M059J (cell line): ENCODE data around the gene RNF225. TPM values are rescaled to one million over a fixed set of nuclear protein-coding genes. Genes with fewer than 3 reads are reported as not detected.
"Not testable (repeated sequence)": the region's sequence is repeated elsewhere in the genome, so short reads cannot be mapped to it uniquely, and the experiment has no call there.

Experiments used
- DNase-seq: peaks from one replicate; pipeline ENCODE4 v3.0.0-alpha.2; 2012; ENCODE audit warnings: low read depth
- total RNA-seq: library from RNA; depleted of rRNA; stranded (reverse); fragments of >200 nt; shearing (Covaris generic); gene quantifications from 2 replicates; pipeline ENCODE4 v1.2.3, GENCODE V29; 2014; rRNA removed

RNF225 gene
- not detected in 2 replicates for total RNA-seq

DNA sequence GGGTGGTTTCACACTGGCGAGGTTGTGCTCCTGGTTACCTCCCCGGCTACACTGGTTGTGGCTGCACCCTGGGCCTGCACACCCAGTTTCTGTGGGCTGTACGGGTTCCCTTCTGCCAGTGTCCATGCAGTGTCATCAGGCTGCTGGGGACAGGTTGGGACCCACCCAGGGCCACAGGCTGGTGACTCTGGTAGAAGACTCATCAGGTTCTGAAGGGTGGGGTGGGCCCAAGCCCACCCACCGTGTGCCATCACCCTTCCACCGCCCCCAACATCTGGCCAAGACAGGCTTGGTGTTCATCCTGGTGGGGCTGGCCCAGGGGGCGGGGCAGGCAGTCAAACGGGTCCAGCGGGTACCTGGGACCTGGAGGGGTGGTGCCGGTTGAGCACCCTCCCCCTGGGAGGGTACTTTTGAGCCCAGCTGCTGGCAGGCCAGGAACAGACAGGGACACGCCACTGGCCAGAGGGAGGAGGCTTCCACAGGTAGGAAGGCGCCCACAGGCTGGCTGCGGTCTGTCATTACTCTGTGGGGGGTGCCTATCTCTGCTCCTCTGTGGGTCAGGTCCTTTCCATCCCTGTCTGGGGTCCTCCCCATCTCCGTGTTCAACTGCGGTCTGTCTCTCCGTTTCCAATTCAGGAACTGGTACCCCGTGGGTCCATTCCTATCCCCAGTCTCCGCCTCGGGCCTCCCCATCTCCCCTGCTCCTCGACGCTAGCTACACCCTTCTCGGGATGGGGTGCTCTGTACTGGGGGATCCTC lies at the start of gene RNF225:
RNF225 (plus strand) TSS at position 437 of the 759 bp plus-strand sequence. CDS start 434 bp downstream, outside the sequence.
- peak; percentile 33 for DNase-seq

DNA sequence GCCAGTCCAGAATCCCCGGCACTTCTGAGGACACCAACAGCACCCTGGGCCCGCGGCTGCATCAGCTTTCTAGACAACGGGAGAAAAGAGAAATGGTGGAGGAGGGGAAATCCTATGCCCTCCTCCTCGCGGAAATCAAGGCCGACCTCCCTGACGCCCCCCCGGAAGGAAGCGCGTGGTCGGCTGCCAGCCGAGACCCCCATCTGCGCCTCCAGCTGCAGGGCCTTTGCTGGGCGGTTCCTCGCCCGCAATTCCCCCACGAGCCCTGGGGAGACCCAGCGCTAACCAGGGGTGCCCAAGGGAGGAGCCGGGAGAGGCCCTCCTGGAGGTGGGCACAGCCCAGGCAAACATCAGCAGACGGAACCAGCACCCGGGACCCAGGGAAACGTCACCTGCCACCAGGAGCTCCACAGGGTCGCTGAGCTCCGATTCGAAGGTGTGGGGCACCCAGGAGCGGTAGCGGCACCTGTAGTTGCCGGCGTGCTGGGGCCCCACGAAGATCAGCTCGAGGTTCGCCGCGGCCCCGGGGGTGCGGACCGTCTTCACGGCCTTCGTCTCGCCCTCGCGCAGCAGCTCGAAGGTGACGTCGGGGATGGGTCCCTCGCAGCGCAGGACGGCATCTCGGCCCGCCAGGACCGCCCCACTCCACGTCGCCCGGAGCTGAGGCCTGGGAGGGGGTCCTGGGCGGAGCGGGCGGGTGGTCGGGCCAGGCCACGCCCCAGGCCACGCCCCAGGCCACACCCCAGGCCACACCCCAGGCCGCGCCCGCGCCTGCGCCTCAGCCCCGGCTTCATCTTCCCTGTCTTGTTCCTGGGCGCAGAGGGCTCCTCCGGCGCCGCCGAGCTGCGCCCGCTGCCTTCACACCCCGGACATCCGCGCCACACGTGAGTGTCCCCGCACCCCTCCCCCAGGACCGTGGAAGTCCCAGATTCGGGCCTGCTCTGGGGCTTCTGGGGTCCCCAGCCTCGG lies 48.2 kb upstream of the RNF225 start:
- peak; percentile 71 for DNase-seq

DNA sequence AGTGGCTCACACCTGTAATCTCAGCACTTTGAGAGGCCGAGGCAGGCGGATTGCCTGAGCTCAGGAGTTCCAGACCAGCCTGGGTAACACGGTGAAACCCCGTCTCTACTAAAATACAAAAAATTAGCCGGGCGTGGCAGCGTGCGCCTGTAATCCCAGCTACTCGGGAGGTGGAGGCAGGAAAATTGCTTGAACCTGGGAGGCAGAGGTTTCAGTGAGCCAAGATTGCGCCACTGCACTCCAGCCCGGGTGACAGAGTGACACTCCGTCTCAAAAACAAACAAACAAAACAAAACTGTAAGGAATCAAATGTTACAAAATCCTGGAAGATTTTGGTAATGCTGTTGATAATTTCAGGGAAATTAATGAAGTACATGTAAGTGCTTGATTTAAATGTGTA lies 47.4 kb upstream of the RNF225 start:
- DNase-seq = not testable (repeated sequence)

DNA sequence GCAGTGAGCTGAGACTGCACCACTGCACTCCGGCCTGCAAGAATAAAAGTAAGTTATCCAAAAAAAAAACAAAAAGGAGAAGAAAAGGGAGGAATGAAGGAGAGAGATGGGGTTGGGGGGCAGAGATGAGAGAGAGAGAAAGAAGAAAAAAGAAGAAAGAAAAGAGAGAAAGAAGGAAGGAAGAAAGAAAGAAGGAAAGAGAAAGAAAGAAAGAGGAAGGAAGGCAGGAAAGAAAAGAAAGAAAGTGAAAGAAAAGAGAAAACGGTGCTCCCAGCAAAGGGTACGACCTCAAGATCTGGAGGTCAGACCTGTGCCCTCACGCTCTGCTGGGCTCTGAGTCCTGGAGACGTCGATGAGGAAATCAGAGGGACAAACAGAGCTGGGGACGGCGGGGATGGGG lies 45.9 kb upstream of the RNF225 start:
- no peak for DNase-seq

DNA sequence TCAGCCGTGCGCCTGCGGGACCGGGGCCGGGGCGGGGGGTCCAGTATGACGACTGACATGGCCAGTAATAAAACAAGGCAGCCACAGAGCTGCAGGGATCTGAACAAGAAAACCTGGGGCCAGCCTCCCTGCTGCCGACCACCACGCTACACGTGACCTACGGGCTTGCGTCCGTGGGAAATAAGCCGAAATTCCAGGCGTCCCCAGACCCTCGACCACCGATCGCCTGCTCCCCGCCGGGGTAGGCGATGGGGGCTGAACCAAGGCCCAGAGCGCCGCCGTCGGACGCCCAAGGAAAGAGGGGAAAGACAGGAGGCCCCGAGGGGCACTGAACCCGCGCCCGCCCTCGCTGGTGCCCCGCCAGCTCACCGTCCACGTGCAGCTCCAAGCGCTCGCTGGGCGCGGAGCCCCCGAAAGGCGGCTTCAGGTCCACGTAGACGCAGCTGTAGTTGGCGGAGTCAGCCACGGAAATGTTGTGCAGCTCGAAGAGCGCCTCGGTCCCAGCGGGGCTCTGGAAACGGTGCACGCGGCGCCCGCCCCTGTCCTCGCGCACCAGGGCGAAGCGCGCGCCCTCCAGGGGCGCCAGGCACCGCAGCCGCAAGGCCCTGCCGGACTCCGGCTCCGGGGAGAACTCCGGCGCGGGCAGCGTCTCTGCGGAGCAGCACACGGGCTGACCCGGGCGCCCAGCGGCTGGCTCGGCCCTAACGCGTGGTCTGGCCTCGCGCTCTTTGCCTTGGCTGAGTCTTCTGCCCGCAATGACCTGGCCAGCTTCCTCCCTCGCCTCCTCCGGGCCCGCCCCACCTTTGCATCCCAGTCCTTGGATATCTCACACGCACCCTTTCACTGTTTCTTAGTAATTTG lies 45.2 kb upstream of the RNF225 start:
- no peak for DNase-seq

DNA sequence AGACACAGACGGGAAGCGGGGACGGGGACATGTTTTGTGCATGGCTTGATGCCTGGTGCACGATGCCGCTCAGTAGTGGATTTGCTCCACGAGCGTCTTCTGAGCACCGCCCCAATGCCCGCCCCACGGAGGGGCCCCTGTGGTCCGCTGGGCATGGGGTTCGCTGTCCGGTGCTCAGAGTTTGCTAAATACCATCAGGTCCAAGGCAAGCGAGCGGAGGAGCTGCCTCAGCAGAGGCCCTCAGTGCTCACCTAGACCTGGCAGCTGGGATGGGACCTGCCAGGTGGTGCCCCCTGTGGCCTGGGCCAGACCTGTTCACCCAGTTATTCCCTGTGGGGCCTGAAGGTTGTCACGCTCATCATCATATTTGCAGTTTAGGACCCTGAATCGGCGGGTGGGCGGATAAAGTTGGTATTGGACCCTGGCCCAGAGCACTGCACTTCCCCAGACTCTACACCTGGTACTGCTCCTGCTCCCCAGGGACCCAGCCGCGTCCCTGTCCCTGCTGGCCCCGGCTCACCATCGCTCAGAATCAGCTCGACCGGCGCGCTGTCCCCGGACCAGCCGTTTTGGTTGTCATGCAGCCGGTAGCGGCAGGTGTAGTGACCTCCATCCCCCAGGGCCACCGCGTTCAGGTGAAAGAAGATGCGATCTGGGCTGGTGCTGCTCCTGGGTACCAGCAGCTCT lies 44.4 kb upstream of the RNF225 start:
- DNase-seq = no peak

DNA sequence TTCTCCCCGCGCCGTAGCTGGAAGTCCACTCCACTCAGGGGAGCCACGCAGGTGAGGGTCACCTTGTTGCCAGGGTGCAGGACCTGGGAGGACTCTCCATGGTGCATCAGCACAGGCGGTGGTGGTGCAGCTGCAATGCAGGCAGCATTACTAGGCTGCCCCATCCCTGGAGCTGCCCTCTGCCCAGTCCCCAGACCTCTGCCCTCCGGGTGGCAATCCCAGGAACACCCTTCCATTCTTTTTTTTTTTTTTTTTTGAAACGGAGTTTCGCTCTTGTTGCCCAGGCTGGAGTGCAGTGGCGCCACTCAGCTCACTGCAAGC lies 43.9 kb upstream of the RNF225 start:
- no peak for DNase-seq

DNA sequence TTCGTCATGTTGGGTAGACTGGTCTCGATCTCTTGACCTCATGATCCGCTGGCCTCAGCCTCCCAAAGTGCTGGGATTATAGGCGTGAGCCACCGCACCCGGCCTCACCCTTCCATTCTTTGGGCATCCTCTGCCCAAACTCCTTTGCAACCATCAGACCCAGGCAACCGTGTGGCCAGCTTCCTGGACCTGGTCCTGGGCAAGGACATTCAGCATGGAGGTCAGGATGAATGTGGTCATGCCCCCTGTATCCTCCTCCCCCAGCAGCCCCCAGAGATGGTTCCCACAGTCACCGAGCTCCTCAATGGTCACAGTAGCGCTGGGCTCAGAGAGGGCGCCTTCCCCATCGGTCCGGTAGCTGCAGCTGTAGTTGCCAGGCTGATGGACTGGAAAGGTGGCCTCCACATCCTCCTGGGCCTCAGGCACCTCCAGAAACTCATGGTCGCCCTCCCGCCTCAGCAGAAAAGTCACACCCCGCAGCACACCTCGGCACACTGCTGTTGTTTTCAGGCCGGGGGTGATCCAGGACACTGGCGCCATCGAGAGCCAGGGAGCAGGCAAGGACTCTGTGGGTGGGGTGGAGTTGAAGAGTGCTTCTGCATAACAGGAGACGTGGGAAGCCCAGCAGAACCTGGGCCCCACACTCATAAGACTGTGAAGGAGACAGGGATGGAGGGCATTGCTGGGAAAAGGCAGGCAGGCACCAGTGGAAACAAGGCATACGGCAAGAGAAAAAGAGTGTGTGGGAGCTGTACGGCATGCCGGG lies 43.3 kb upstream of the RNF225 start:
- DNase-seq = no peak

DNA sequence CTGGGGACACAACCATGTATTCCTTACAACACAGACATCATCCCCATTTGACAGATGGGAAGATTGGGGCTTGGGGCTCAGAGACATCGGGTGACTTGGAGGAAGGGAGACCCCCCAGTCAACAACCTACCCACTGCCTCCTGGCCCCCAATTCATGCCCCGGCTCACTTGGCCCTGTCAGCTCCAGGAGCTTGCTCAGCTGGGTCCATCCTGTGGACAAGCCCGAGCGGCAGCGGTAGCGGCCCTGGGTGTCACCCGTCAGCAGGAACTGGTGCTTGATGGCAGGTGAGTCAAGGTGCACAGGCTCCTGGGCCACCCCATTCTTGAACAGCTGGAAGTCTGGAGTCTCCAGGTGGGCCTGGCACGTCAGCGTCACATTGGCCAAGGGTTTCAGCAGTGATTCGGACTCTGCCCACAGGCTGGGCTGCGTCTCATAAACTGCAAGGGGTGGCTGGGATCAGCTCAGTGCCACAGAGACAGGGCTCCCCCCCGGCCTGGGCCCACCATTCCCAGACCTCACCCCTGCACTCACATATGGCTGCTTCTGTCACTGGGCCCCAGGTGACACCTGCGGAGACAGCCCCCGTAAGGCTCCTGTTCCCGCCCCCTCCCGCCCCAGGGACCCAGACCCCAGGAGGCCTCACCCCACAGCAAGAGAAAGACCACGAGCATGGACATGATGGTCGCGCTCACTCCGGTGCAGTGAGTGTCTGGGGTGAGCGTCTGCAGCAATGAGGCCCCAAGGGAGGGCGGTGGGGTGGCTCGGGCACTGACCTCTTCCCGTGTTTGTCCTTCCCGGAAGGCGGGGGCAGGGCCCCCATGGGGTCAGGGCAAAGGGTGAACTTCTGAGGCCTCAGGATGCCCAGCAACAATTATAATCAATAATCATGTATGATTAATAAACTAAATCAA lies 42.4 kb upstream of the RNF225 start, which contains the start of gene A1BG:
A1BG (minus strand) TSS at position 733 of the 912 bp plus-strand sequence; CDS start at position 678, 55 bp downstream.
- DNase-seq = no peak

DNA sequence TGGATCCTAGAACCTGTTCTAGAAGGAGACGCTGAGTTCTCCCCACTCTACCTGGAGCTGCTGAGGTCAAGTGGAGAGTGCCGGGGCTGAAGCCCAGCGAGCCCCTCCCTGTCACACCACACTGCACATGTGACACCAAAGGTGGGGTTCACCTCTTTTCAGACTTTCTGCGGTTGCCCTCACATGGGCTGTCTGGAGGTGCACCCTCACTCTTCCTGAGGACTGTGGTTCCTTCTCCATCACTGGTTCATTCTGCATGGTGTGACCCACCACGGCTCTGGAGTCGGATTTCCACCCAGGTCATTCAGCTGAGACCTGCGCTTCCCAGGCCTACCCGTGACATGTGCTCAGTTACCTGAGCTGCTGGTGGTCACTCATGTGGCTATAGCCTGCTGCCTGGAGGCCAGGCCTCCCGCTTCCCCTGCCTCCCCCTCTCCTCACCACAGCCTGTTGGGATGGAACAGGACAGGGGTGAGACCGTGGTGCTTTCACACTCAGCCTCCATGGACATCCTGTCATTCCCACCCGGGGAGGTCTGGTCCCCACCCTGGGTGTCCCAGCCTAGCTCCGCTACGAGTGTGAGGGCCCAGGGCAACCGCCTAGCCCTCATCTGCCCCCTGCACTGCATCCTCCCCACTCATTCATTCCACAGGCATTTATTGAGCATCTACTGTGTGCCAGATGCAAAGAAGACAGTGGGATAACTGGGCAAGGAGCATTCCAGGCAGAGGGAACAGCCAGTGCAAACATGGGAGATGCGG lies 41.6 kb upstream of the RNF225 start:
- no peak for DNase-seq

DNA sequence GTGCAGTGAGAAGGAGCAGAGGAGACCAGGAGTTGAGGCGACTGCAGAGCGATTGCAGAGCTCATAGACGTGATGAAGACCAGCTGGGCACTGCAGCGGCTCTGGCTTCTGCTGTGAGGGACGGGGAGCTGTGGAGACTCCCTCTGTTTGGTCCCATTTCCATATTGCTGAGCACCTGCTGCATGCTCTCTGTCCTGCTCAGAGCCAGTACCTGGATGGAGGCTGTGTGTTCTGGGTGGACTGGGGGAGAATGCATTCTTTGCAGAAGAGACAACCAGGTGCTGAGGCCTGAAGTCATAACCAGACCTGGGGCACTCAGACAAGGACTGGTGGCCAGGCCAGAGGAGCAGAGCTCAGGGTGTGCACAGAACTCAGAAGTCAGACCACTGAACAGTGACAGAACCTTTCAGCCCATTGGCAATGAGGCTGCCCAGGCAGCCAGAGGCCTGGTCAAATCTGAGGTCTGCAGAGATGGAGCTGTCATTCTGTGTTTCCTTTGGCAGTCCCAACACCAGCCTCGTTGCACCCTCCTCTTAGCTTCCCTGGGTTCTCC lies 40.9 kb upstream of the RNF225 start:
- DNase-seq = no peak

DNA sequence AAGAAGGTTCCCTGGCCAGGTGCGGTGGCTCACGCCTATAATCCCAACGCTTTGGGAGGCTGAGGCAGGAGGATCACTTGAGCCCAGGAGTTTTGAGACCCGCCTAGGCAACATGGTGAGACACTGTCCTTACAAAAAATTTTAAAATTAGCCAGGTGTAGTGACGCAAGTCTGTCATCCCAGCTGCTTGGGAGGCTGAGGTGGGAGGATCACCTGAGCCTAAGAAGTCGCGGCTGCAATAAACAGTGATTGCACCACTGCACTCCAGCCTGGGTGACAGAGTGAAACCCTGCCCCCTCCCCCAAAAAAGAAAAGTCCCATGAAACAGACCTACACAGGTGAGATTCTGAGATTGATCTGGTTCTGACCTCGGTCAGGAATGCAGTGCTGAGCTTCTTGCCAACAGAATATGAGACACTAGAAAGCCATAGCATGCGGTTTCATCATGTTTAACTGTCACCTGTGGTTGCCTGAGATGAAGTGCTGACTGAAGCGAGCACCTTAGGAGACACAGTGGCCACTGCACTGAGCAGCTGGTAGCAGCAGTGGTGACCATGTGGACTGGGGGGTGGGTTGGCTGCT lies 40.1 kb upstream of the RNF225 start:
- DNase-seq = no peak

DNA sequence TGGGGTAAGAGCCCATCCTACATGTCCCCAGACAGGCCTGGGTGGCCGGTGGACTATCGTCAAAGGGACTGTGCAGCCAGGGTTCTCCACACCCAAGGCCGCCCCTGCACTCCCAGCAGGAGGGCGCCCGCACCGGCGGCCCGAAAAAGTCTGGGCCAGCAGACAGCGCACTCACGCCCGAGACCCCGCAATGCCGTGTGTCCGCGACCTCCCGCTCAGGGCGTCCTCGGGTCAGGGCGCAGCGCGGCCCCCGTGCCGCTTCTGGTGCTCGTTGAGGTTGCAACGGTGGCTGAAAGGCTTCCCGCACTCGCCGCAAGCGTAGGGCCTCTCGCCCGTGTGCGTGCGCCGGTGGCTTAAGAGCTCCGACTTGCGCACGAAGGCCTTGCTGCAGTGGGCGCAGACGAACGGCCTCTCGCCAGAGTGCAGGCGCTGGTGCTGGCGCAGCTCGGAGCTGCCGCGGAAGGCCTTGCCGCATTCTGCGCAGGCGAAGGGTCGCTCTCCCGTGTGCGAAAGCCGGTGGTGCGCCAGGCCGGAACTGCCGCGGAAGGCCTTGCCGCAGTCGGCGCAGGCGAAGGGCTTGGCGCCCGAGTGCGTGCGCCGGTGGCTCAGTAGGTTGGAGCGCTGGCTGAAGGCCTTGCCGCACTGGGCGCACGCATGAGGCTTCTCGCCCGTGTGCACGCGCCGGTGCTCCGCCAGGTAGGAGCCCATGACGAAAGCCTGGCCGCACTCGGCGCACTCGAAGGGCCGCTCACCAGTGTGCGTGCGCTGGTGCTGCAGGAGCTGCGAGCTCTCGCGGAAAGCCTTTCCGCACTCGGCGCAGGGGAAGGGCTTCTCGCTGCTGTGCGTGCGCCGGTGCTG lies 39.3 kb upstream of the RNF225 start:
- no peak for DNase-seq

DNA sequence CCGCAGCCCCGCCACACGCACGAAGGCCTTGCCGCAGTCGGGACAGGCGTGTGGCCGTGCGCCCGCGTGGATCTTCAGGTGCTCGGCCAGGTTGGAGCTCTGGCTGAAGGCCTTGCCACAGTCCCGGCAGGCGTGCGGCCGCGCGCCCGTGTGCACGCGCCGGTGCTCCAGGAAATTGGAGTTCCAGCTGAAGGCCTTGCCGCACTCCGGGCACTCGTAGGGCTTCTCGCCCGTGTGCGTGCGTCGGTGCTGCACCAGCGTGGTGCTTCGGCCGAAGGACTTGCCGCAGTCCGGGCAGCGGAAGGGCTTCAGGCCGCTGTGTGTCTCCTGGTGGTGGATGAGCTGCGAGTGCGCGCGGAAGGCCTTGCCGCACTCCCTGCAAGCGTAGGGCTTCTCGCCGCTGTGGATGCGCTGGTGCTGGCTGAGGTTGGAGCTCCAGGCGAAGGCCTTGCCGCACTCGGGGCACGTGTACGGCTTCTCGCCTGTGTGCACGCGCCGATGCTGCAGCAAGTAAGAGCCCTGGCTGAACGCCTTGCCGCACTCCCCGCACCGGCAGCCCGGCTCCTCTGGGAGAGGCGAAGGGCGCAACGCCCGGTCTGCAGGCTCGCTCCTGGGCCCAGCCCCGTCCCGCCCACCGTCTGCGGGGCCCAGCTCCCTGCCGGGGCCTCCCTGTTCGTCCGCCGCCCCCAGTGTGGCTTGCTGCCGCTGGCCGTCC lies 38.5 kb upstream of the RNF225 start:
- no peak for DNase-seq

DNA sequence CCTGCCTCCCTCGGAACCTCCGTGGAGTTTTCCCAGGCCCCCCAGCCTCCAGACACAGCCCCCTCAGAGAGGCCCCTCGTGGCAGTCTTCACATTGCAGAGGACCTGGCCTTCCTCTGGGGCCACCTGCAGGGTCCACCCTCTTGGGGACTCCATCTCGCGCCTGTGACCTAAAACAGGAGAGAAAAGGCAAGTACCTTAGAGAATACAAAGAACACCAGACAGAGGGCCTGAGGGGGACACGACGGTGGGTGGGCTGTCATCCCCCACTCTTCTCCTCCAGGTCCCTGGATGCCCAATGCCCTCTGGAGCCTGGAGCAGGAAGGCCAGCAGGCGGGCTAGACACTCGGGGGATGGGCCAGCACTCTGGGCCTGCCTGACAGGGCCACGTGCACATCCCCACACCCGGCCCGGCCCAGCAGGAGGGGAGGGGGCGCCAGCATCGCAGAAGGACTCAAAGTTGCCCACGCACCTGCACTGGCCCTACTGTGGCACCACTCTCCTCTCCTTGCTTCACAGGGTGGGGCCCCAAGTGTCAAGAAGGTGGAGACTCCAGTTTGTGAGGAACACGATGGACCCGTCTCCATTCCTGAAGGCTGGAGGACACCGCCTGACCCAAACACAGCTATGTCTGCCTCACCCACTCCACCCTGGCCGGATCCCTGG lies 37.8 kb upstream of the RNF225 start:
- no peak for DNase-seq

DNA sequence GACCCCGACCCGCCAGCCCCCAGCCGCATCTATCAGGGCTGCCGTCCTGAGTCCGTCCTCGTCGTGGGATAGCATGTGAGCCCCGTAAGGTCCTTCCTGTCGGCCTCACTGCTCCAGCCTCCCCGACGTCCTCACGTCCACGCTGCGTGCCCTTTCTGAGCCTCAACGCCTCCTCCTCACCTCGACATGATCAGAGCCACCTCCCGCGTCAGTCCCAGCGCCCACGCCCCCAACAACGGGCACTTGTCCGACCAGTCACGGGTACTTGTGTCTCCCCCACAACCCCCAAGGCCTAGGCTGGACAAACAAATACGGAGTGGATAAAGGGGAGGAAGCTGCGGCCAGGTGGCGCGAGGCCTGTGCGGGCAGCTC lies 33.6 kb upstream of the RNF225 start:
- DNase-seq = peak; percentile 52
